Measurements from ENCODE around the gene C9orf50.

GRCh38 chr9:129601082-129601674, 19.7 kb downstream of the C9orf50 start:
- TF ChIP-seq CTCF (IDR thresholded peaks at IDR 0.05; ENCODE audit: insufficient read depth, low read length, poor library complexity, severe bottlenecking) (no peak), EZH2phosphoT487 (conservative IDR thresholded peaks at IDR 0.05; ENCODE audit: low read length) (no peak)

Measured in SU-DHL-6 (cell line).